OCI-LY7 (cell line): ENCODE data around the gene SHC2. TPM values are rescaled to one million over a fixed set of nuclear protein-coding genes. Genes with fewer than 3 reads are reported as not detected.

Source experiments
- BruUV-seq: library from RNA; stranded (reverse); fragments of 400-500 nt; replicated peaks from 2 replicates; lab custom pipeline; 2021; lab: Mats Ljungman, UMichigan
- CTCF ChIA-PET: fragments of 300-600 bp; sonication (Branson Sonifier 250); formaldehyde crosslinking; loops from one replicate; lab custom pipeline; 2022; ENCODE audit warnings: antibody characterized with exemption; ENCODE audit not compliant: unreplicated experiment; lab: Charles Lee
- POLR2A ChIA-PET: fragments of 300-600 bp; sonication (Branson Sonifier 250); formaldehyde crosslinking; loops from one replicate; lab custom pipeline; 2022; ENCODE audit warnings: antibody characterized with exemption; lab: Charles Lee
- DNase-seq: peaks from one replicate; pipeline ENCODE4 v3.0.0-alpha.2; 2015; ENCODE audit warnings: low spot score
- H2AFZ ChIP-seq: fragments of 200-600 bp; sonication (generic), shearing (Covaris generic); 2 replicates; pipeline ENCODE4 v1.6.1; 2014; ENCODE audit warnings: mild to moderate bottlenecking, antibody characterized with exemption, low read length, moderate library complexity
- H3K27ac ChIP-seq: fragments of 200-600 bp; sonication (generic); 2 replicates; pipeline ENCODE4 v1.5.1; 2014; ENCODE audit warnings: mixed run types, low read depth, mild to moderate bottlenecking, moderate library complexity, low read length, inconsistent platforms; ENCODE audit not compliant: poor library complexity, severe bottlenecking
- H3K36me3 ChIP-seq: fragments of 200-600 bp; sonication (generic); 2 replicates; pipeline ENCODE4 v1.6.1; 2014; ENCODE audit warnings: mild to moderate bottlenecking, antibody characterized with exemption, low read length, moderate library complexity, mixed read lengths; ENCODE audit not compliant: insufficient read depth
- H3K4me1 ChIP-seq: fragments of 200-600 bp; sonication (generic); 2 replicates; pipeline ENCODE4 v1.5.1; 2014; ENCODE audit warnings: mild to moderate bottlenecking, low read length; ENCODE audit not compliant: insufficient read depth, poor library complexity, severe bottlenecking
- H3K4me2 ChIP-seq: fragments of 200-600 bp; sonication (generic); 2 replicates; pipeline ENCODE4 v1.6.1; 2014; ENCODE audit warnings: mild to moderate bottlenecking, low read length
- H3K4me3 ChIP-seq: fragments of 200-600 bp; sonication (generic); 2 replicates; pipeline ENCODE4 v1.5.1; 2014; ENCODE audit warnings: mild to moderate bottlenecking, low read depth, low read length; ENCODE audit not compliant: poor library complexity, severe bottlenecking
- H3K79me2 ChIP-seq: fragments of 200-600 bp; sonication (generic); 2 replicates; pipeline ENCODE4 v1.6.1; 2016; ENCODE audit warnings: low read depth, mild to moderate bottlenecking, low read length, moderate library complexity, mixed read lengths; ENCODE audit not compliant: insufficient read depth
- H3K9me2 ChIP-seq: fragments of 200-600 bp; sonication (generic); 2 replicates; pipeline ENCODE4 v1.6.1; 2016; ENCODE audit warnings: mild to moderate bottlenecking, low read length, mixed read lengths; ENCODE audit not compliant: insufficient read depth
- H3K9me3 ChIP-seq: fragments of 200-600 bp; sonication (generic); 2 replicates; pipeline ENCODE4 v1.6.1; 2014; ENCODE audit warnings: mild to moderate bottlenecking, mixed run types, low read length, mixed read lengths
- H4K20me1 ChIP-seq: fragments of 200-600 bp; sonication (generic); 2 replicates; pipeline ENCODE4 v1.6.1; 2014; ENCODE audit warnings: mild to moderate bottlenecking, antibody characterized with exemption, low read length, moderate library complexity, mixed read lengths; ENCODE audit not compliant: insufficient read depth
- CTCF ChIP-seq: fragments of 200-600 bp; sonication (generic); conservative IDR thresholded peaks from 2 replicates; pipeline ENCODE4 v1.5.1; 2014; ENCODE audit warnings: mild to moderate bottlenecking, antibody characterized with exemption, low read length, moderate library complexity, mixed read lengths
- EZH2phosphoT487 ChIP-seq: fragments of 200-600 bp; sonication (generic); IDR thresholded peaks from 2 replicates; pipeline ENCODE4 v1.6.1; 2018; ENCODE audit warnings: low read depth, borderline replicate concordance, mild to moderate bottlenecking, mixed run types, antibody characterized with exemption, low read length, moderate library complexity, mixed read lengths
- intact Hi-C: fragments of 100-400 bp; cut with micrococcal nuclease; formaldehyde crosslinking; loops from one replicate; pipeline ENCODE4 v1.10.0; 2022; ENCODE audit not compliant: unreplicated experiment
- total RNA-seq, 2 experiments: library from RNA; depleted of rRNA in 1 of 2; stranded (reverse); fragments of >200 nt in 1 of 2; shearing (Covaris generic) in 1 of 2; gene quantifications; 2 replicates each; pipeline ENCODE4 v1.2.3, GENCODE V29; 2014 to 2022

SHC2 gene
- total RNA-seq, 2 experiments from 2014 or later: 0.28 to 0.65 TPM

DNA sequence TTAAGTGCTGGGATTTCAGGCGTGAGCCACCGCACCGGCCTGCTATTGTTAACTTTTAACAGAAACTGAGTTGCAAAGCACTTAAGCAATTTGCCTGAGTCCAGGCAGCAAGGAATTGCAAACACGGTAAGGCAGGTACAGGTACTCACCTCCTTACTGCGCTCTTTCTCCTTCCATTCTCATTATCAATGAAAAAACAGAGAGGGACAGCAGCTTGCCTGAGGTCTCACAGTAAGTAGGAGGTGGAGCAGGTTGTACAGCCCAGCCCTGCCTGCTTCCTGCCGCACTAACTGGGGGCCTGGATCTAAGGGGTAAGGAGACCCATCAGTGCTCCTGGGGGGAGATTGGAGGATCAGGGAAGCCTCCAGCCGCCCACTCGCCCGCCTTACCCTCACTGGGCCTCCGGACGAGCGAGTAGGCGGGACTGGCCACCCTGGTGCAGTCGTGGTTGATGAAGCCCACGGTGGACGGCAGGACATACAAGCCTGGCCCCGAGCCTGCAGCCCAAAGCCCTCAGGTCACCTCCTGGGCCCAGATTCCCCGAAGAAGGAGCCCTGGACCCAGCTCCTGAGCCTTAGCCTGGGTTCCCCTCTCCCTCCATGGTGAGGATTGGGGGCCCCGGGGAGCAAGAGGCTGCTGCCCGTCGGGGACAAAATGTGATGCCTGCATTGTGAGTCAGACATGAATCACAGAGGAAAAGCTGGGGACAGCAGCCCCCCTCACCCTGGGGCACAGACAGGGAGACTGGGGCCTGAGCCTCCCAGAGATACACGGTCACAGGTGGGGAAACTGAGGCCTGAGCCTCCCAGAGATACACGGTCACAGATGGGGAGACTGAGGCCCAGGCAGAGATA lies 11.4 kb upstream of the SHC2 start:
- H3K4me2 ChIP-seq: no peak overlapping the region
- DNase-seq: no peak
- H3K79me2 ChIP-seq: no peaks in the 10 kb centered on the region
- CTCF ChIA-PET: no interaction called here
- H3K9me2 ChIP-seq: no peaks in the 10 kb centered on the region
- intact Hi-C loops: no loop called here
- no peak overlapping the region for H3K4me3 ChIP-seq
- no peak overlapping the region for H2AFZ ChIP-seq
- POLR2A ChIA-PET: no interaction called here
- no peaks in the 10 kb centered on the region for H3K9me3 ChIP-seq
- no peaks in the 10 kb centered on the region for H4K20me1 ChIP-seq
- no peak overlapping the region for H3K27ac ChIP-seq
- TF ChIP-seq CTCF (no peak), EZH2phosphoT487 (no peak)
- no TSS peak for BruUV-seq
- no peaks in the 10 kb centered on the region for H3K4me1 ChIP-seq
- H3K36me3 ChIP-seq: no peaks in the 10 kb centered on the region

DNA sequence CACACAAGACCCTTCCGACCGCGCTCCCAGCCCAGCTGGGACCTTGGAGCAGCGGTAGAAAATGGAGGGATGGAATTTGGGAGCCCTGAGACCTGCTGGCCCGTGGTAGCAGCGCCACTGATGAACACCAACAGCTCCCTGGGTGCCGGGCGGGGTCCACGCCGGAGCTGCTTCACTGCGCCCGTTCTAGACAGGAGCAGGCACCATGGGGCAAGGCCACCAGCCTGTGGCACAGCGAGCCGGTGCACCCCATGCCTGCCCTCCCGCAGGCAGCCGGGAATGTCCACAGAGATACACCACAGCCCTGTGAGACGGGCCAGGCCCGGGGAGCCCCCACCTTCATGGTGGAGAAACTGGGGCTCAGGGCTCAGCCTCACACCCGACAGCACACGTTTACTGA lies 9.9 kb upstream of the SHC2 start:
- POLR2A ChIA-PET: no interaction called here
- CTCF ChIA-PET: no interaction called here
- intact Hi-C loops: no loop called here
- Histone ChIP-seq H4K20me1 (no peaks in the 10 kb centered on the region), H3K36me3 (no peaks in the 10 kb centered on the region), H3K4me2 (no peak overlapping the region), H3K9me3 (no peaks in the 10 kb centered on the region), H3K27ac (no peak overlapping the region), H2AFZ (no peak overlapping the region), H3K9me2 (no peaks in the 10 kb centered on the region), H3K79me2 (no peaks in the 10 kb centered on the region), H3K4me3 (no peak overlapping the region), H3K4me1 (no peaks in the 10 kb centered on the region)
- BruUV-seq: no TSS peak
- DNase-seq: no peak
- TF ChIP-seq CTCF (no peak), EZH2phosphoT487 (no peak)

DNA sequence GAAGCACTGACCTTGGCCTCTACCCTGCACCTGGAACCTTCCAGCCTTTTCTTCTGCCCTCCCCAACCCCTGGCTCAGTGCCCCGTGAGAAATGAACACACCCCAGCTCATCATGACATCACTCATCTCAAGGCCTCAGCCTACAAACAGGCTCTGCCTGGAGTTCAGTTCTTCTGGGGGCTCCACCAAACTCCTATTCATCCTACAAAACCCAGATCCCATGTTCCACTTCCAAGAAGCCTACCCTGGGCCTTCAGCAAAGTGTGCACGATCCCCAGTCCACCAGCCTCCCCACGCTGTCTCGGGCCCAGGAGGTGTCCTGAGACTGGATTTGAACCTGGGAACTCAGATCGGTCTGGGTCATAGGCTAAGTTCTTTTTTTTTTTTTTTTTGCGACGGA lies 9.0 kb upstream of the SHC2 start:
- ChIA-PET POLR2A (no interaction called here), CTCF (no interaction called here)

More for the DNA sequence above, 9.0 kb upstream of the SHC2 start:
- Histone ChIP-seq H2AFZ (no peak overlapping the region), H3K27ac (no peak overlapping the region), H4K20me1 (no peaks in the 10 kb centered on the region), H3K4me3 (no peak overlapping the region), H3K9me3 (no peaks in the 10 kb centered on the region), H3K79me2 (no peaks in the 10 kb centered on the region), H3K9me2 (no peaks in the 10 kb centered on the region), H3K36me3 (no peaks in the 10 kb centered on the region), H3K4me1 (no peaks in the 10 kb centered on the region), H3K4me2 (no peak overlapping the region)
- TF ChIP-seq CTCF (no peak), EZH2phosphoT487 (no peak)
- DNase-seq: no peak
- BruUV-seq: no TSS peak
- intact Hi-C loops: no loop called here
